HepG2 (cell line): ENCODE results near the gene PRSS16. TPM values are rescaled to one million over a fixed set of nuclear protein-coding genes. Genes with fewer than 3 reads are reported as not detected.

Experiments used
- ATAC-seq: fragments of 200-7000 bp; cut with Tn5 transposase; 3 replicates; pipeline ENCODE4 v1.9.1; 2020; ENCODE audit warnings: mild to moderate bottlenecking, moderate library complexity
- BruUV-seq: library from RNA; stranded (reverse); fragments of 400-500 nt; replicated peaks from 2 replicates; lab custom pipeline; 2021; lab: Mats Ljungman, UMichigan
- CTCF ChIA-PET: fragments of 300-600 bp; formaldehyde crosslinking; extraction: SDS; loops from one replicate; lab custom pipeline; 2021; ENCODE audit warnings: low total read pairs, inconsistent platforms, low intra/inter-chr PET ratio; lab: Yijun Ruan, JAX
- POLR2A ChIA-PET: fragments of 350-600 bp; sonication (Branson Sonifier 250); formaldehyde crosslinking; loops from one replicate; lab custom pipeline; 2020; ENCODE audit warnings: antibody characterized with exemption, inconsistent platforms; lab: Yijun Ruan, JAX
- DNase-seq: peaks from one replicate; pipeline ENCODE4 v3.0.0-alpha.2; 2015; ENCODE audit warnings: low spot score
- FAIRE-seq: peaks from 3 replicates; lab custom pipeline; 2011; peaks lifted over from hg19 to GRCh38; lab: Jason Lieb, UNC
- H2AFZ ChIP-seq: one replicate; pipeline ENCODE4 v1.6.1; 2011; ENCODE audit warnings: low read length, inconsistent platforms
- H3K27ac ChIP-seq: fragments of 300-600 bp; 3 replicates; pipeline ENCODE4 v1.8.0; 2011; ENCODE audit warnings: mixed run types, mild to moderate bottlenecking, mixed read lengths, low read length, inconsistent platforms; ENCODE audit not compliant: insufficient read depth; ENCODE audit errors: extremely low read length
- H3K27me3 ChIP-seq, 2 experiments: fragments of 200-600 bp in 1 of 2; 2 replicates in 1 of 2; 3 replicates in 1 of 2; pipeline versions ENCODE4 v1.6.0 to v1.8.0; 2011; ENCODE audit warnings: low read length in 2 of 2, mild to moderate bottlenecking in 2 of 2, moderate library complexity in 2 of 2, inconsistent platforms in 1 of 2; ENCODE audit not compliant: insufficient read depth in 2 of 2, control insufficient read depth in 1 of 2
- H3K36me3 ChIP-seq, 2 experiments: fragments of 200-600 bp in 1 of 2; replicated peaks in 1 of 2; 2 replicates in 1 of 2; 3 replicates in 1 of 2; pipeline versions ENCODE4 v1.5.1 to v1.8.0; 2011; ENCODE audit warnings: low read length in 2 of 2, inconsistent platforms in 1 of 2; ENCODE audit not compliant: insufficient read depth in 2 of 2, control insufficient read depth in 1 of 2
- H3K4me1 ChIP-seq: 2 replicates; pipeline ENCODE4 v1.5.1; 2012; ENCODE audit warnings: low read length, inconsistent platforms; ENCODE audit not compliant: insufficient read depth
- H3K4me2 ChIP-seq: 2 replicates; pipeline ENCODE4 v1.6.0; 2011; ENCODE audit warnings: low read depth, low read length, inconsistent platforms
- H3K4me3 ChIP-seq, 3 experiments: fragments of 200-600 bp in 1 of 3; sonication (generic), shearing (Covaris generic) in 1 of 3; replicated peaks in 1 of 3; 2 replicates each; pipeline ENCODE4 v1.5.1; 2011 to 2016; ENCODE audit warnings: low read length in 3 of 3, inconsistent platforms in 2 of 3, low read depth in 2 of 3, mild to moderate bottlenecking in 2 of 3, control low read depth in 1 of 3, mixed read lengths in 1 of 3; ENCODE audit not compliant: insufficient read depth in 1 of 3
- H3K79me2 ChIP-seq: one replicate; pipeline ENCODE4 v1.6.1; 2011; ENCODE audit warnings: low read length, inconsistent platforms; ENCODE audit not compliant: insufficient read depth
- H3K9ac ChIP-seq: 2 replicates; pipeline ENCODE4 v1.6.0; 2011; ENCODE audit warnings: mild to moderate bottlenecking, low read depth, low read length, inconsistent platforms; ENCODE audit not compliant: insufficient read depth
- H3K9me3 ChIP-seq: 2 replicates; pipeline ENCODE4 v1.5.1; 2012; ENCODE audit warnings: mild to moderate bottlenecking, low read length
- H4K20me1 ChIP-seq: 2 replicates; pipeline ENCODE4 v1.6.0; 2011; ENCODE audit warnings: inconsistent platforms, mild to moderate bottlenecking, low read length, moderate library complexity; ENCODE audit not compliant: insufficient read depth
- CBX2 ChIP-seq, 2 experiments: fragments of 200-600 bp in 1 of 2; sonication (generic); formaldehyde crosslinking in 1 of 2; IDR thresholded peaks; 2 replicates each; pipeline versions ENCODE4 v1.7.0 to v1.8.1; 2018 to 2022; ENCODE audit warnings: low read depth in 2 of 2, low read length in 1 of 2, mild to moderate bottlenecking in 1 of 2, missing genetic modification reagents in 1 of 2
- GFI1 ChIP-seq: sonication (generic); formaldehyde crosslinking; IDR thresholded peaks from 2 replicates; pipeline ENCODE4 v1.5.0; 2020; ENCODE audit warnings: missing genetic modification reagents, mild to moderate bottlenecking, borderline replicate concordance
- NAIF1 ChIP-seq: sonication (generic); formaldehyde crosslinking; IDR thresholded peaks from 2 replicates; pipeline ENCODE4 v1.5.0; 2020; ENCODE audit warnings: mild to moderate bottlenecking, missing genetic modification reagents, borderline replicate concordance
- ONECUT2 ChIP-seq: sonication (generic); formaldehyde crosslinking; IDR thresholded peaks from 2 replicates; pipeline ENCODE4 v1.4.0; 2020; ENCODE audit warnings: missing genetic modification reagents
- POGZ ChIP-seq: sonication (generic); formaldehyde crosslinking; IDR thresholded peaks from 2 replicates; pipeline ENCODE4 v1.4.0; 2020; ENCODE audit warnings: mild to moderate bottlenecking, missing genetic modification reagents
- SAP130 ChIP-seq: IDR thresholded peaks from 2 replicates; pipeline ENCODE4 v1.6.1; 2016; ENCODE audit warnings: low read depth
- SMC3 ChIP-seq: IDR thresholded peaks from 2 replicates; pipeline ENCODE4 v1.6.1; 2011; ENCODE audit warnings: low read length, improper control_type of control experiment
- ZMYM4 ChIP-seq: sonication (generic); formaldehyde crosslinking; IDR thresholded peaks from 2 replicates; pipeline ENCODE4 v1.8.1; 2023; ENCODE audit warnings: mild to moderate bottlenecking, missing genetic modification reagents
- ZNF274 ChIP-seq: sonication (generic); formaldehyde crosslinking; IDR thresholded peaks from 2 replicates; pipeline ENCODE4 v1.5.1; 2020; ENCODE audit warnings: mild to moderate bottlenecking, missing genetic modification reagents
- ZNF335 ChIP-seq: sonication (generic); formaldehyde crosslinking; IDR thresholded peaks from 2 replicates; pipeline ENCODE4 v1.4.0; 2020; ENCODE audit warnings: missing genetic modification reagents
- ZNF878 ChIP-seq: sonication (generic); formaldehyde crosslinking; IDR thresholded peaks from 2 replicates; pipeline ENCODE4 v1.8.1; 2023; ENCODE audit warnings: mild to moderate bottlenecking, missing genetic modification reagents, moderate library complexity
- ZNF891 ChIP-seq: sonication (generic); formaldehyde crosslinking; IDR thresholded peaks from 2 replicates; pipeline ENCODE4 v1.5.0; 2020; ENCODE audit warnings: mild to moderate bottlenecking, missing genetic modification reagents
- ZSCAN31 ChIP-seq: sonication (generic); formaldehyde crosslinking; IDR thresholded peaks from 2 replicates; pipeline ENCODE4 v1.5.0; 2020; ENCODE audit warnings: low read depth, mild to moderate bottlenecking, missing genetic modification reagents
- WGBS: methylation state at CpG from one replicate; pipeline ENCODE4 v1.1.6; 2017; ENCODE audit warnings: low lambda C conversion rate; 5-methylcytosine and 5-hydroxymethylcytosine counted together
- in situ Hi-C: cut with HindIII; loops from 2 replicates; pipeline ENCODE4 v1.10.0; 2017; ENCODE audit warnings: low pct_unique_long_range_greater_than_20kb; ENCODE audit not compliant: extremely low pct_ligation_motif_present
- intact Hi-C: fragments of 100-400 bp; cut with micrococcal nuclease; formaldehyde crosslinking; loops from one replicate; pipeline ENCODE4 v1.10.0; 2022; ENCODE audit not compliant: unreplicated experiment
- polyA plus RNA-seq, 8 experiments: library from polyadenylated mRNA; depleted of rRNA in 3 of 8; stranded (reverse) in 7 of 8; unstranded in 1 of 8; fragments of >200 nt; fragmentation: Illumina TruSeq in 4 of 8; extraction: Trizol in 4 of 8; gene quantifications; 2 replicates each; pipeline versions ENCODE4 v1.2.1 to v1.2.3, GENCODE V29; 2011 to 2016; ENCODE audit warnings: low read depth in 4 of 8, missing spikeins in 1 of 8, mixed read lengths in 1 of 8; ENCODE audit not compliant: insufficient read depth in 1 of 8
- total RNA-seq, 5 experiments: library from RNA; depleted of rRNA; stranded (reverse); fragments of >200 nt; fragmentation: Illumina TruSeq; extraction: Trizol; gene quantifications; 2 replicates each; pipeline ENCODE4 v1.2.3, GENCODE V29; 2016; ENCODE audit warnings: low read depth in 1 of 5
- TF ChIP-seq, protein P1 (sequence below), 2 experiments: sonication (generic) in 1 of 2; formaldehyde crosslinking in 1 of 2; IDR thresholded peaks; 2 replicates each; pipeline versions ENCODE4 v1.4.0 to v1.6.1; 2018 to 2020; ENCODE audit warnings: missing genetic modification reagents in 2 of 2, borderline replicate concordance in 1 of 2, low read depth in 1 of 2, mild to moderate bottlenecking in 1 of 2, missing biosample characterization in 1 of 2
- TF ChIP-seq, protein P2 (sequence below): IDR thresholded peaks from 2 replicates; pipeline ENCODE4 v1.4.0; 2020; ENCODE audit warnings: mild to moderate bottlenecking, missing genetic modification reagents

The PRSS16 gene
- total and polyA plus RNA-seq, 2 of the 13 experiments (the other 11 are each of a cell fraction or from before 2014, with no cell fraction given), result not detected

DNA sequence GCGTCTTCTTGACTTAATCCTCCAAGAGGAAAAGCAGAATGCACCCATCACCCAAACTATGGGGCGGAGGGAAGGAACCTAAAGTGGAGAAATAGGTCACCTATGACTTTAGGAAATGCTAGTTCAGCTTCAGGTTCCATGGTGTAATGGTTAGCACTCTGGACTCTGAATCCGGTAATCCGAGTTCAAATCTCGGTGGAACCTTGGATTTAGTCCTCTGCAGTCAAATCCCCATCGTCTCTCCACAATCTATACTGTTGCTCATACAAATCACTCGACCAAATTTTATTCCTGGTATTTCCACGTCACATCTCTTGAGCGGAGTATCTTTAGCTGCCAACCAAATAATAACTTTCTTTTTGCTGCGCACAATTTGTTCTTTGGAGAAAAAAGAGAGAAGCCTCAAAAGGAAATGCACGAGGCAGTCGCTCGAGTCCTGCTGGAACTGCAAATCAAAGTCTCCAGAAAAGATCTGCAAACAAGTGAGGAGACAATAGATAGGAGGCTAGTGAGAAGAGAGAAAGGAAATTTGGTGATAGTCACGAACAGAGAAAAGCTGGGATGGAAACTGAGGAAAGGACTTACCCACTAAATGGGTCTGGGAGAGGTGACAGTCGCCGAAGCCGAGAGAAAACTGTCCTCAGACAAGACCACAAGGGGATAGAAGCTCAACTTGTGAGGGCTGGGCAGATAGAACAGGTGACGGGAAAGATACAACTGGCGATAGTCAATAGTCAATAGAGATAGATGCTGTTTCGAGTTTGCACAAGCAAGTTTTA lies 48.0 kb downstream of the PRSS16 start (continued):
- TF ChIP-seq ONECUT2, result no peak
- TF ChIP-seq SMC3, result no peak
- TF ChIP-seq GFI1 (CRISPR knock-in tag), result 0 out of 2 replicates have a peak, but pooled peaks have one; percentile 42
- no peak for TF ChIP-seq POGZ (CRISPR knock-in tag)
- peak; percentile 22; the same call in 1 of the 2 replicates for TF ChIP-seq ZNF335 (CRISPR knock-in tag)
- TF ChIP-seq, all 625 proteins: peak for 107

DNA sequence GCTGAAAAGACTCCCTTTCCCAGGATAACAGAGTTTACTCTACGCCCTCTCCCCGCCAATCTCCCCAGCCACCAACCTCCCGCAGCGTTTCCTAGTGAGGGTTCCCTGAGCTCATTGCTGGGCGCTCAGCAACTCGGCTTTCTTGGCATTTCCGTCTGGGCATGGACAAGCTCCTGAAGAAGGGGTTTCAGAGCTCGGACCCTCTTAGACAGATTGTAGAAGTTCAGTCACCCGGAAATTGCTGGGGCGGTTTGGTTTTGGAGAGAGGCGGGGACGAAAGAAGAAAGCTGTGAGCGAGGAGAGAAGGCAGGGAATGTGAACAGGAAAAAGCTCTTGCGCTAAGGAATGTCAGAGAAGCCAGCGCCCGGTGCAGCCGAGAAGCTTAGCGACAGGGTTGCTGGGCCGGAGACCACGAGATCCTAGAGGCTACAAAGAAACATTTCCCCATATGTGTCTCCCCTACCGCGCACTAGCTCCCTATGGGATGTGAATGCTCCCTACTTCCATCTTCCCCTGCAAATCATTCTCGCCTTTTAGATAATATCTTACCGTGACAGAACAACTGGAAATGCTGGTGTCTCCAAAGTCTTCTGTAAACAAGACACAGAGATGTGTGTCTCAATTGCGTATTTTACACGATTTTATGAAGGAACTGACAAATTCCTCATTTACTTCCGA lies 48.7 kb downstream of the PRSS16 start:
- ATAC-seq (peak; percentile 59), FAIRE-seq (no peak), DNase-seq (no peak)
- ChIA-PET CTCF (no interaction called here), POLR2A (interaction anchor here (1.3 to 1.6 kb wide), 2 partner anchors 92 to 177 kb away, joined by 3 to 5 read pairs; partner anchors contain the start of genes ZNF184 and ZNF391)
- Histone ChIP-seq H3K9me3 (no peaks in the 10 kb centered on the region), H3K4me3 (peak overlapping the region; percentile 48 to 75 (median 63)), H3K27ac (no peak overlapping the region), H3K4me1 (peaks cover 56% of the 10 kb centered on the region), H3K4me2 (peak overlapping the region; percentile 94), H3K9ac (no peak overlapping the region), H3K36me3 (no peaks in the 10 kb centered on the region), H3K27me3 (peaks cover 0 to 20% of the 10 kb centered on the region in 2 experiments; a peak in 2 of 5 replicates), H2AFZ (peak overlapping the region; percentile 24), H4K20me1 (no peaks in the 10 kb centered on the region), H3K79me2 (no peaks in the 10 kb centered on the region)
- in situ Hi-C loops (no loop called here), intact Hi-C loops (loop anchor here (5.0 kb wide), 1 partner anchor 109 kb away; no protein-coding TSS in a partner anchor)
- WGBS, result 6% methylated on average over 27 of the region's 27 CpGs
- no TSS peak for BruUV-seq
- TF ChIP-seq ZNF274 (0 out of 2 replicates have a peak, but pooled peaks have one; percentile 28), CBX2 (IDR thresholded peaks at IDR 0.05; ENCODE audit: low read depth, low read length) (no peak), CBX2 (CRISPR knock-in tag; IDR thresholded peaks at IDR 0.05; ENCODE audit: low read depth) (peak; percentile 64; the same call in 1 of the 2 replicates), ZNF891 (CRISPR knock-in tag) (0 out of 2 replicates have a peak, but pooled peaks have one; percentile 30), ZSCAN31 (CRISPR knock-in tag) (no peak), SAP130 (CRISPR knock-in tag) (peak; percentile 12; the same call in 1 of the 2 replicates), ZNF878 (0 out of 2 replicates have a peak, but pooled peaks have one; percentile 33), ZMYM4 (no peak), NAIF1 (CRISPR knock-in tag) (0 out of 2 replicates have a peak, but pooled peaks have one; percentile 8)
- TF ChIP-seq, protein P1, sequence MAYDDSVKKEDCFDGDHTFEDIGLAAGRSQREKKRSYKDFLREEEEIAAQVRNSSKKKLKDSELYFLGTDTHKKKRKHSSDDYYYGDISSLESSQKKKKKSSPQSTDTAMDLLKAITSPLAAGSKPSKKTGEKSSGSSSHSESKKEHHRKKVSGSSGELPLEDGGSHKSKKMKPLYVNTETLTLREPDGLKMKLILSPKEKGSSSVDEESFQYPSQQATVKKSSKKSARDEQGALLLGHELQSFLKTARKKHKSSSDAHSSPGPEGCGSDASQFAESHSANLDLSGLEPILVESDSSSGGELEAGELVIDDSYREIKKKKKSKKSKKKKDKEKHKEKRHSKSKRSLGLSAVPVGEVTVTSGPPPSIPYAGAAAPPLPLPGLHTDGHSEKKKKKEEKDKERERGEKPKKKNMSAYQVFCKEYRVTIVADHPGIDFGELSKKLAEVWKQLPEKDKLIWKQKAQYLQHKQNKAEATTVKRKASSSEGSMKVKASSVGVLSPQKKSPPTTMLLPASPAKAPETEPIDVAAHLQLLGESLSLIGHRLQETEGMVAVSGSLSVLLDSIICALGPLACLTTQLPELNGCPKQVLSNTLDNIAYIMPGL (CRISPR knock-in tag; IDR thresholded peaks at IDR 0.05; ENCODE audit: borderline replicate concordance in 1 of 2, low read depth in 1 of 2), result peak in 1 of 2 experiments; percentile 14; a peak in 1 of 4 replicates
- TF ChIP-seq, protein P2, sequence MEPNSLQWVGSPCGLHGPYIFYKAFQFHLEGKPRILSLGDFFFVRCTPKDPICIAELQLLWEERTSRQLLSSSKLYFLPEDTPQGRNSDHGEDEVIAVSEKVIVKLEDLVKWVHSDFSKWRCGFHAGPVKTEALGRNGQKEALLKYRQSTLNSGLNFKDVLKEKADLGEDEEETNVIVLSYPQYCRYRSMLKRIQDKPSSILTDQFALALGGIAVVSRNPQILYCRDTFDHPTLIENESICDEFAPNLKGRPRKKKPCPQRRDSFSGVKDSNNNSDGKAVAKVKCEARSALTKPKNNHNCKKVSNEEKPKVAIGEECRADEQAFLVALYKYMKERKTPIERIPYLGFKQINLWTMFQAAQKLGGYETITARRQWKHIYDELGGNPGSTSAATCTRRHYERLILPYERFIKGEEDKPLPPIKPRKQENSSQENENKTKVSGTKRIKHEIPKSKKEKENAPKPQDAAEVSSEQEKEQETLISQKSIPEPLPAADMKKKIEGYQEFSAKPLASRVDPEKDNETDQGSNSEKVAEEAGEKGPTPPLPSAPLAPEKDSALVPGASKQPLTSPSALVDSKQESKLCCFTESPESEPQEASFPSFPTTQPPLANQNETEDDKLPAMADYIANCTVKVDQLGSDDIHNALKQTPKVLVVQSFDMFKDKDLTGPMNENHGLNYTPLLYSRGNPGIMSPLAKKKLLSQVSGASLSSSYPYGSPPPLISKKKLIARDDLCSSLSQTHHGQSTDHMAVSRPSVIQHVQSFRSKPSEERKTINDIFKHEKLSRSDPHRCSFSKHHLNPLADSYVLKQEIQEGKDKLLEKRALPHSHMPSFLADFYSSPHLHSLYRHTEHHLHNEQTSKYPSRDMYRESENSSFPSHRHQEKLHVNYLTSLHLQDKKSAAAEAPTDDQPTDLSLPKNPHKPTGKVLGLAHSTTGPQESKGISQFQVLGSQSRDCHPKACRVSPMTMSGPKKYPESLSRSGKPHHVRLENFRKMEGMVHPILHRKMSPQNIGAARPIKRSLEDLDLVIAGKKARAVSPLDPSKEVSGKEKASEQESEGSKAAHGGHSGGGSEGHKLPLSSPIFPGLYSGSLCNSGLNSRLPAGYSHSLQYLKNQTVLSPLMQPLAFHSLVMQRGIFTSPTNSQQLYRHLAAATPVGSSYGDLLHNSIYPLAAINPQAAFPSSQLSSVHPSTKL, result 0 out of 2 replicates have a peak, but pooled peaks have one; percentile 23
